Esophagus muscularis mucosa (tissue), 3 donors: ENCODE results near the gene PARN.

Experiments used
- POLR2A ChIP-seq: fragments of 450-650 bp; IDR thresholded peaks from one replicate; pipeline ENCODE4 v1.6.1; 2017; ENCODE audit warnings: antibody characterized with exemption, moderate library complexity, mild to moderate bottlenecking, low read depth
- TF ChIP-seq, protein P1 (sequence below), 3 experiments: fragments of 200-600 bp in 2 of 3; fragments of 450-650 bp in 1 of 3; sonication (generic) in 2 of 3; IDR thresholded peaks; one replicate each; pipeline ENCODE4 v1.5.1; 2017 to 2019; ENCODE audit warnings: antibody characterized with exemption in 3 of 3, mild to moderate bottlenecking in 2 of 3, moderate library complexity in 1 of 3

DNA sequence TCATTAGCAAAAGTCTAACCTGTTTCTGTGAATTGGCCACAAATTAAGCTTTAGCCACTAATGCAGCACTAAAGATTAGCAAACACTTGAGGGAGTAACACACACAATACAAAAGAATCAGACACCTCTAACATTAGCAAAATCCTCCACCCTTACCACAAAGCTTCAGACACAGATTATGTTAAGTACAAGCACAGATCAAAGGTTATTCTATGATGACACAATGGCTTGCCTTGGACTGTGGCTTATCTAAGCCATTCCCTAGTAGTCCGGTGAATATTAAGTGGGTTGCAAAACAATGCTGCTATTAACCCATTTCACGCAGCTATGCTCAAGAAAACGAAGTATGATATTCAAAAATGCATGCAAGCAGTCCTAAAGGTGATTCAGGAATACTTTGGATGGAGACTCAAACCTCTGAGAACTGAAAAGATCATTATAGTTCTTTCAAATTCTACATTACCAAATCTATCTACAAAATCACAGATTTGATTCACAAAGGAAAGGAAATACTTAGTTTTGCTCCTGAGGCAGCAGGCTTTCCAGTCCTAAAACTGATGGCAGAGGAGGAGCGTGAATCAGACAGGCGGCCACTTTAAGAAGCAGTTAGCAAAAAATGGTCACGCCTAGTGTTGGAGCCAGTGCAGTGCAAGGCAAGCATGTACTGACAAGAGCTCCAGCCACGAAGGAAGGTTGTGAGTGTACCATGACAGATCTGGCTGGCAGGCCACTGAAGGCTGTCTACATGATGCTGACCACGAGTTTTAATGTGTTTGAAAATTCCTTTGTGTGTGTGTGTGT is 67.2 kb downstream of the PARN start:
- TF ChIP-seq, protein P1, sequence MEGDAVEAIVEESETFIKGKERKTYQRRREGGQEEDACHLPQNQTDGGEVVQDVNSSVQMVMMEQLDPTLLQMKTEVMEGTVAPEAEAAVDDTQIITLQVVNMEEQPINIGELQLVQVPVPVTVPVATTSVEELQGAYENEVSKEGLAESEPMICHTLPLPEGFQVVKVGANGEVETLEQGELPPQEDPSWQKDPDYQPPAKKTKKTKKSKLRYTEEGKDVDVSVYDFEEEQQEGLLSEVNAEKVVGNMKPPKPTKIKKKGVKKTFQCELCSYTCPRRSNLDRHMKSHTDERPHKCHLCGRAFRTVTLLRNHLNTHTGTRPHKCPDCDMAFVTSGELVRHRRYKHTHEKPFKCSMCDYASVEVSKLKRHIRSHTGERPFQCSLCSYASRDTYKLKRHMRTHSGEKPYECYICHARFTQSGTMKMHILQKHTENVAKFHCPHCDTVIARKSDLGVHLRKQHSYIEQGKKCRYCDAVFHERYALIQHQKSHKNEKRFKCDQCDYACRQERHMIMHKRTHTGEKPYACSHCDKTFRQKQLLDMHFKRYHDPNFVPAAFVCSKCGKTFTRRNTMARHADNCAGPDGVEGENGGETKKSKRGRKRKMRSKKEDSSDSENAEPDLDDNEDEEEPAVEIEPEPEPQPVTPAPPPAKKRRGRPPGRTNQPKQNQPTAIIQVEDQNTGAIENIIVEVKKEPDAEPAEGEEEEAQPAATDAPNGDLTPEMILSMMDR (IDR thresholded peaks at IDR 0.05): peak in 1 of 3 experiments; percentile 17
- no peak for TF ChIP-seq POLR2A
